GM21529 (cell line): ENCODE data around the gene CCDC57.

Experiments
- ATAC-seq: cut with Tn5 transposase; IDR thresholded peaks from one replicate; pipeline ENCODE4 v1.9.1; 2021; ENCODE audit not compliant: unreplicated experiment

The CCDC57 gene

DNA sequence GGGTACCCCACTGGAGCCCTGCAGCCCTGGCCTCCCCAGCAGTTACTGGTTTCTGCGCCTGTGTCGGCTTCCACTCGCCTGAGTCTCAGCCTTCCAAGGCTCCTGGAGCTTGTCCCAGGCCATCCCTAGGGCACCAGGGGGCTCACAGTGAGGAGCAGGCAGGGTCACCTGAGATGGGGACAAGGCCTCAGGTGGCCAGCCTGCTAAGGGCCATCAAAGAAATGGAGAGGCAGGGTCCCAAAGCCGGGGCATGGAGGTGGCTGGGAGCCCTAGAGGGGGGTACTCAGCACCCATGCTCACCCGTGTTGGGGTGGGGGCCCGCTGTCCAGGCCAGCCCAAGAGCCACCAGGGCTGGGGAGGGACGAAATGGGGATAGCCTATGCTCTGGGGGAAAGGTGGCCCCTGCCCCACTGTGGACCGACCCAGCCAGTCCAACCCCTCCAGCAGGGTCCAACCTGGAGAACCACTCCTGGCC lies 115.9 kb downstream of the CCDC57 start:
- ATAC-seq, result no peak

DNA sequence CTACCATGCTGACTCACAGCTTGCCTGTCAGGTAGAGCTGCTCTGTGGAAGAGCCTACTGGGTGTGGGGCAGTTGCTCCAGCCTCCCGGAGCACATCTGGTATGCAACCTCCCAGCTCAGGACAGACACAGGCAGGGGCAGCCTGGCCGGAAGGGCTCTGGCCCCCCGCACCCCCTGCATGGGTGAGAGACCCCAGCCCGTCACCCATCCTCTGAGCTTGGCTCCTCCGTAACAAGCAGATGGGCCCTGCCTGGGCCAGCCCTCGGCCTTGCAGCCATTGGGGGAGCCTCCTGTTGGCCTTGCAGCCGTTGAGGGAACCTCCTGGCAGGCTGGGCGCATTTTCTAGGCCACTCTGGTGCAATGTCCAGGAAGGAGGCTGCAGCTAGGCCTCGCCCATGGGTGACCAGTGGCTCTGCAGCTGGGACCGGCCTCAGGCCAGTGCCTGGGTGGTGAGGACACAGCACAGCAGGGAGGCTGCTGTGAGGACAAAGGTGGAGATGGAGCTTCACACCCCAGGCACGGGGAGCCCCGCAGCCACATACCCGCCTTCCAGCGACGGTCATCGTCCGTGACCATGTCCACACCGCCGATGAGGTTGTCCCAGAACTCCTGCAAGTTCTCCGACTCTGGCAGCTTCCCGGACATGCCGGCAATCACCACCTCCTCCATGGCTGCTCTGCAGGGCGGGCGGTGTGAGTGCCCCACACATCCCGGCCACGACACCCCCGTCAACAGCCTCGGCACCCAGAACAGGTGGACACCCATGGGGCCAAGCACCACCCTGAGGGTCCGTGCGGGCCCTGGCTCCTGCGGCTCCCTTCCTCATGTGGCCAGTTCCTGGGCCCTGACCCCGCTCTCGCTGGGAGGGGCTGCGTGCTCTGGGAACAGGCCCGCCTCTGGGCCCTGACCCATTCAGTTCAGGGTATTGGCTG lies 116.6 kb downstream of the CCDC57 start:
- no peak for ATAC-seq

DNA sequence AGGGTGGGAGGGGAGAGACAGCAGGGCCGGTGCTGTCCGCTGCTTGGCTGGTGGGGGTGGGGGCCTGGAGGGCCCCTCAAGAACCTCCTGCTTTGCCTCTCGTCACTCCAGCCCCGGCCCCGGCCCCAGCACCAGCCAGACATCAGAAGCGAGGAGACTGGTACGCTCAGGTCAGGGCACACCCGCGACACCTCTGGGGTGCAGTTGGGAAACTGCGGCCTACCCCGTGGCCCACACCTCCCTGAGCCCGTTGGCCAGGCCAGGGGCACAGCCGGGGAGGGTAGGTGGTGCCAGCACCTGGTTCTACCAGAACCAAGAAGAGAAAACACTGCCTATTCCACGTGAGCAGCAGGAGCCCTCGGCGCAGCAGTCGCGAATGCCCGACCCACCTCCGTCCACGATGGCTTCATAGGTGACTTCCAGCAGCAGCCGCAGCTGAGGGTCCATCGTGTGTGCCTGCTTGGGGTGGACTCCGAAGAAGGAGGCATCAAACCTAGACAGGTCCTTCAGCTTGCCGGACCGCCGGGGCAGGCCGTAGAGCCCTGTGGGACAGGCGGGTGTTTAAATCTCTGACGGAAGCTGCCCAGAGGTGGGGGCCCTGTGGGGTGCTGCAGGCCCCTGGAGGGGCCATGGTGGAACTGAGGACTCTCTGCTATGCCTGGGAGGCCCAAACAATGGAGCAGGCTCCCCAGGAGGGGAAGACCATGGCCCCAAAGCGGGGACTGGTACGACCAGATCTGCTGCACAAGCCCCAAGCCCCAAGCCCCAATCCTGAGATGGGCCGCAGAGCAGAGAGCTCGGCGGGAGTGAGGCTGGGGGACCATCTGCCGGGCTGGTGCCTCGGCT lies 117.5 kb downstream of the CCDC57 start:
- no peak for ATAC-seq

DNA sequence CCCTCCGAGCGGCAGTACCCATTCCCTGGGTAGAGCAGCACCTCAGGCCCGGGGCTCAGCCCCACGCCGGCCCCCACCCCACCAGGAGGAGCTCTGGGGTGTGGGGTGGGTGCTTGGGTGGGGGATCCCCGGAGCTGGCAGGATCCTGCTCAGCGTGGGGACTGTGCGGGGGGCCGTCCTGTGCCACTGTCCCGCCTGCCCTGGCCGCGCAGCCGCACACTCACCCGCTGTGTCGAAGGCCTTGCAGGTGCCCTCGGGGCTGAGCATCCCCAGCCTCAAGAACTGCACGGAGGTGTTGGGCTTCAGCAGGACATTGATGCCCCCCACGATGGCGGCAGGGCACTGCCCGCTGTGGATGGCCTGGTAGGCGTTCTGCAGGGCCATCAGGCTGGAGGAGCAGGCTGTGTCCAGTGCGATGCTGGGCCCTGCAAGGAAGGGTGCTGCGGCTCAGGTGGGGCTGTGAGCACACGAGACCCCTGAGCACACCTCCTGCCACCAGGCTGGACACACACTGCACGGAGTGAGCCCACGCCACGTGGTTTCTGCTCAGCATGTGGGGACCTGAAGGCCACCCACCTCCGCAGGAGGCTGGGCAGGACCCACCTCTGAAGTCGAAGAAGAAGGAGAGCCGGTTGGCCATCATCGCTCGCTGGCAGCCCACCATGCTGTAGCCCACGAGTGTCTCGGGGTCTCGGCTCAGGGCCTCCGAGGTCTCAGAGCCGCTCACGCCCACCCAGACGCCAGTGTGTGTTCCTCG lies 119.5 kb downstream of the CCDC57 start:
- ATAC-seq, result no peak

DNA sequence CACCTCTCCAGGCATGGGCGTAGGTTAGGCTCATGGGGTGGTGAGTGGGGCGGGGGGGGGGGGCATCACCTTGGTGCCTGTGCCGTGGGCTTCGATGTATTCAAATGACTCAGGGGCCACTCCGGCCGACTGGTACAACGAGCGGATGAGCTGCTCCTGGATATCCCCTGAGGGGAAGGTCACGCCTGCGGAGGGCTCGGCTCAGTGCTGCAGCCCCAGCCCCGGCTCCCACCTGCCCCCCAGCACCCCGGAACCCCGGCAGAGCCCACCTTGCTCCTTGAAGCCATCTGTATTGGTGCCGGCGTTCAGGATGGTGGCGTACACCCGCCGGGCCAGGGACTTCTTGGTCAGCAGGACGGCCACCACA lies 120.0 kb downstream of the CCDC57 start:
- ATAC-seq, result no peak

DNA sequence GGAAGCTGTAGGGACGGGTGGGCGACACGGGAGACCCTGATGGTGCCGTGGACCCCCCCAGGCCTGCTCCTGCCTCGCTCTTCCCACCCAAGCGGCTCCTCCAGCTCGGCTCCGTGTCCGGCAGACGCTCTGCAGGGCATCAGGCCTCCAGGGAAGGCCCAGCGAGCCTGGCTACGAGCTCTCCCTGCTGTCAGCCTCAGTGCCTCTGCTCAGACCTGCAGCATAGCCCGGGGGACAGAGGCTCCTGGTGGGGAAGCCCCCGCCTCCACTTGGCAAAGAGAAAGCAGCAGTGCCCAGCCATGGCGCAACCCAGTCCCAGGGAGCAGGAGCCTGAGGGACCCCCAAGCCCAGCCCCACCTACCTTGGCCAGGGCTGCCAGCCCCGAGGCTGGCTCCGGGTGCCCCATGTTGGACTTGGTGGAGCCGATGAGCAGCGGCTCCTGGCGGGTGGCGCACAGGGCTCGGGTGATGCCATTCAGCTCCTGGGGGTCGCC lies 120.5 kb downstream of the CCDC57 start:
- no peak for ATAC-seq

DNA sequence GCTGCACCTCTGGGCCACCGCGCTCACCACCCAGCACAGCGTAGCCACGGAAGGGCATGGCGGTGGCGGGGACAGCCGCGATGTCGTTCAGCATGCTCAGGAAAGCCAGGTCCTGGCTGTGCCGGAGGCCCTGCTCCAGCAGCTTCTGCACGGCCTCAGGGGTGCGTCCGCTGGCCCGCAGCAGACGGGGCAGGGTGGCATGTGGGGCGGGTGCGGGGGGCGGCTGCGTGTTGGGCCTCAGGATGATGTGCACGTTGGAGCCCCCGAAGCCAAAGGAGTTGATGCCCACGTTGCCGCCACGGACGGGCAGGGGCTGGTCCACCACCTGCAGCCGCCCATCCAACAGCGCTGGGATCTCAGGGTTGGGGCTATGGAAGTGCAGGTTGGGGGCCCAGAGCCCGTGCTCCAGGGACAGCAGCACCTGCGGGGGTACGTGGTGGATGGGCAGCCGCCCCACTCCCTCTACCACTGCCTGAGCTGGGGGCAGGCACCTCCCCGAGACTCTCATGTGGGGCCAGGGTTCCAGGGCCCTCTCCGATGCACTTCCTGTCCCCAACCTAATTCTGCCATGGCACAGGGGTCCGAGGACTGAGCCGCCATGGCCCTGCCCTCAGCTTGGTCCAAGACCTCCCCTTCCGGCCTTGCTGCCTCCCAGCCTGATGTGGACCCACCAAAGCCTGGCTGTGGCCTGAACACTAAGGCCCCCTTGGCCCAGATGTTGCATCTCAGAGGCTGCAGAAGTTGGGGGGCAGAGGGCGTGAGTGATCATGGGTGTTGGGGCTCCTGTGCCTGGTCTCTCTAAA lies 121.2 kb downstream of the CCDC57 start:
- no peak for ATAC-seq

DNA sequence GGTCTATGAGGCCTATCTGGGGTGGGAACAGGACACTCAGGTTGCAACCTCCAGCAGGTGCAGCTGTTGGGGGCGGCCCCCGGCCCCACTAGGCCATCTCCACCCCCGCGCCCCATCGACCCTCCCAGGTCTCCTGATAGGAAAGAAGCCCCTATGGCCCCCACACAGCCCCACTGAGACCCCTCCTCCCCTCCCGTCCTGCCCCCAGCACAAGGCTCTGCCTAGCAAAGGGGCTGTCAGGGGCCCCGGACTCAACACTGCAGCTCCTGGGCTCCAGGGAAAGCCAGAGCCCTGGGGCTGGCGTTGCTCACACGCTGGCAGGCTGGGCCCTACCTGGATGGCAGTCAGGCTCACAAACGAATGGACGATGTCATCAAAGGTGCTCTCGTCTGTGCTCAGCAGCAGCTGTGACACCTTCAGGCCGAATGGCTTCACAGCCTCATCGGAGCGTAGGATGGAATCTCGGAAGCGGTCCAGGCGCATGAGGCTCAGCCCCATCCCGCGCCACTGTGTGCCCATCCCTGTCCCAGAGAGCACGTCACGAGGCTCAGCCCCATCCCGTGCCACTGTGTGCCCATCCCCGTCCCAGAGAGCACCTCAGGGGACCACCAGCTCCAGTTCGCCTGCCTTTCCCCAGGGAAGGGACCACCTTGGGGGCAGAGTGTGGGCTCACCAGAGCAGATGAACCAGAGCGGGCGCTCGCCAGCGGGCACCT lies 121.9 kb downstream of the CCDC57 start:
- no peak for ATAC-seq

DNA sequence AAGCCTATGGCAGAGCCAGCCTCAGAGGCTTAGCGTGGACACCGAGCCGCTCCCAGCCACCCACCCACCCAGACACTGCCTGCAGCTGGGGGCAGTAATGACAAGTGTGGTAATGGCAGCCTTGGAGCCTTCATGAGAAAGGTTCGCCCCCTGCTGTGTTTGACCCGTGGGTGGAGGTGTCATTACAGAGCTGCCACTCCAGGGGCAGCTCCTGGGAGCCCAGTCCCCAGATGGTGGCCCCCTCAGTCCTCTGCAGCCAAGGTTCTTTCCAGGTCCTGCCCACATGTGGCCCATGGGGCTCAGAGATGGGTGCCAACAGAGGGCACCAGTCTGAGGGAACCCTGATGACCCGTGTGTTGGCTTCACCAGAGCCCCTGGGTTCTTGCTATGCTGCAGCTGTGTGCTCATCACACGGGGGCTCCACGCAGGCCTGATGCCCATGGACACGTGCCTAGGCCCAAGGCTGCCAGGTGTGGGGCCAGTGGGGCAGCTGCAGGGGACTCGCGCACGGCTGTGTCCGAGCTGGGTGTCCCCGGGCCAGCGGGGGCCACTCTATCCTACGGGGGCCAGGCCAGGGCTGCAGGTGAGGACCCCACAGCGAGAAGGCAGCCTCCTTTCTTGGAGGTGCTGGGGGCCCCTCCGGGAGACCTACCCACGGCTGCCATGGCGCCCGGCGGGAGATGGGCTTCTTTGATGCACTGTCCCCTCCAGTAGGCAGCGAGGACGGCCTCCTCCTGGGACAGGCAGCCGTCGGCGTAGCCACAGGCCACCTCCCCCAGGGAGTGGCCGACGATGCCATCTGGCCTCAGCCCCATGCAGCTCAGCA lies 122.7 kb downstream of the CCDC57 start:
- no peak for ATAC-seq

DNA sequence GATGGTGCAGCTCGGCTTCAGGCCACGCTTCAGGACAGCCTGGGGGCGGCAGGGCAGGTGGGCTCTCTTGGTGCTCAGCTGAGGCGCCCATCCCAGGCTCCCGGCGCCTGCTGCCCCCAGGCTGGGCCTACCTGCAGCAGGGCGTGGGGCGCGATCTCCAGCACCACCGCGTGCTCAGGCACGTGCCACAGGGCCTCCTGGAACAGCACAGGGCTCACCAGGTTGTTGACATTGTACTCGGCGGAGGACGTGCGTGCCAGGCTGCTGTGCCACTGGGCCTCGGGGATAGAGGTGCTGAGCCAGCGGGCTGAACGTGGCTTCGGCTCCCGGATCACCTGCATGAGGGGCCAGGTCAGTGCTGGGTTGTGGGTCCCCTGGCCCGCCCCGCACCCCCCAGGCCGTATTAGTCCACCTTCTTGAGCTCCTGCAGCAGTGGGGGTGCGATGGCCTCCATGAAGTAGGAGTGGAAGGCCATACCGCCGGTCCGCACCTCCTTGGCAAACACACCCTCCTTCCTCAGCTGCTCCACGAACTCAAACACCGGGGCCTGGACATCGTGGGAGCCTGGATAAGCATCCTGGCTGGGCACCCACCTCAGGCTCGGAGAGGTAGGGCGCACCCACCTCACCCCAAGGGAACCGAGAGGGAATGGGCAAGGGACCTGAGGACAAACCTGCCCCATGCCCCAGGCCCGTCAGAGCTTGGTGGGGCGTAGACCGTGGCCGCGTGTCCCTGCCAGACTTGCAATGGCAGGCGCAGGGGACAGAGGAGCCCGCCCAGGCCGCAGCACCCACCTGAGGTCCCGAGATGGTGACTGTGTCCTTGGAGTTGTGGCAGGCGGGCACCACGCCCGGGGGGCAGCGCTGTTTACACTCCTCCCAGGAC lies 123.6 kb downstream of the CCDC57 start:
- no peak for ATAC-seq

DNA sequence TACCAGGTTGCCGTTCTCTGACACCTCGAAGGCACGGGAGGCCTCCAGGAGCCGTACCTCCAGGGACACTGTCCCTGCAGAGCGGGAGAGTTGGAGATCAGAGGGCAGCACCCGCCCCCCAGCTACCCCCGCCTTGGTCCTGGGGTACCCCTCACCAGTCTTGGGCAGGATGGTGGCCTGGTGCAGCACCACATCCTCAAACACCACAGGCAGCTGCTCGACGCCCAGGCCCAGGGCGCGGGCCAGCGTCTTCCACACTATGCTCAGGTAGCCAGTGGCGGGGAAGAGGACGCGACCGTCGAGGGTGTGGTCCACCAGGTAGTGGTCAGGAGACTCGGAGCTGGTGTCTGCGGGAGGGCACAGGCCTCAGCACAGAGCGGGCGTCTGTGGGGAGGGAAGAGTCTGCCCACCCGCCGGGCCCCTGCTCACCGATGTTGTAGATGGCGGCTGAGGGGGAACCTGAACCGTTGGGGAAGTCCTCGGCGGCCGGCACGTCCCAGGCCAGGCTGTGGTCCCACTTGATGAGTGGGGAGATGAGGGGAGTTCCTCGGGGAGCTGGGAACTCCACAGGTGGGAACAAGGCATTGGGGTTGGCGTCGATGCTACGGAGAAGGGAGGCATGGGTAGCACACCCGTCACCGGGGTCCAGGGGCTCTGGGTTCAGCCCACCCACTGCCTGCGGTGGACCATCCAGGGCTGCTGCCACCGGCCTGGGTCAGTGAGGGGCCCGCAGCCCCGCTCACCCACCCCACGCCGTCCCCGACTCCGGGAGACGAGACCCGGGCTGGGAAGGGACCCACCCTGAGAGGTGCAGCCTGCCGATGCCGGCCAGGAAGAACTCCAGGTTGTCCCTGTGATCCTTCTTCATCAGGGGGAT lies 124.4 kb downstream of the CCDC57 start:
- ATAC-seq, result no peak

DNA sequence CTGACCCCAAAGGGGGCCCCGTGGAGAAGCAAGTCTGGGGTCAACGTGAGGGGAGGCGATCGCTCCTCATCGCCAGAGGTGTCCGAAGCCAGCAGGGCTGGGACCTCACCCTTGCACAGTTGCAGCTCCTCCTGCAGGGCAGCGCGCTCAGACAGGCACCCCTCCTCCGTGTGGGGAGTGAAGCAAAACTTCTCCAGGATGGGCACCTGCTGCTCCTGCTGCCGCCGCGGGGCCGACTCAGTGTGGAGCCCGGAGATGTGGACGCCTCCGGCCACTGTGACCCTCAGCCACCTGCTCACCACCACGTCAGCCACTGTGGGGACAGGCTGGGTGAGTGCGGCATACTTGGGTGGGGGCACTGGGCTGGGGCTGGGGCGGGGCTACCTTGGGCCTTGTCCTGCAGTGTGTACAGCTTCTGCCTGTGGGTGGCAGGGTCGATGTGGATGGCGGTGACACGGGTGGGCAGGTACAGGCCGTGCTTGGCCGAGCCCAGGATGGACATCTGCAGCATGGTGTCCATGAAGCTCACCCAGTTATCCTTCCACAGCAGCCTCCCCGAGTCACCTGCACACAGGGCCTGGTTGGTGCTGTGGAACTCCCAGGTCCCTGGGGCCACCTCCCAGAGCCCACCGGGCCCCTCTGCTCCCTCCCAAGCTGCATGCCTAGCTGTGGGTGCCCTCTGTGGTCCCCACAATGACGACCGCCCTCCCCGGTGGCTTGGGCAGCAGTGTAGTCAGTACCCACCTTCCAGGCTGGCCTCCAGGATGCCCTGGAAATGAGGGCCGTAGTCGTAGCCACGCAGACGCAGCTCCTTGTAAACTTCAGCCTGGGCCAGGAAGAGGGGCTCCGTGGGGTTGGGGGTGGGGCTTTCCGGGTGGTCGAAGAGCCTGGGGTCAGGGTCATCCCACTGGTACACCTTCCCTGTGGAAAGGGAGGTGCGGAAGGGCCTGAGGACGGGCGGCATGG lies 125.4 kb downstream of the CCDC57 start:
- no peak for ATAC-seq

DNA sequence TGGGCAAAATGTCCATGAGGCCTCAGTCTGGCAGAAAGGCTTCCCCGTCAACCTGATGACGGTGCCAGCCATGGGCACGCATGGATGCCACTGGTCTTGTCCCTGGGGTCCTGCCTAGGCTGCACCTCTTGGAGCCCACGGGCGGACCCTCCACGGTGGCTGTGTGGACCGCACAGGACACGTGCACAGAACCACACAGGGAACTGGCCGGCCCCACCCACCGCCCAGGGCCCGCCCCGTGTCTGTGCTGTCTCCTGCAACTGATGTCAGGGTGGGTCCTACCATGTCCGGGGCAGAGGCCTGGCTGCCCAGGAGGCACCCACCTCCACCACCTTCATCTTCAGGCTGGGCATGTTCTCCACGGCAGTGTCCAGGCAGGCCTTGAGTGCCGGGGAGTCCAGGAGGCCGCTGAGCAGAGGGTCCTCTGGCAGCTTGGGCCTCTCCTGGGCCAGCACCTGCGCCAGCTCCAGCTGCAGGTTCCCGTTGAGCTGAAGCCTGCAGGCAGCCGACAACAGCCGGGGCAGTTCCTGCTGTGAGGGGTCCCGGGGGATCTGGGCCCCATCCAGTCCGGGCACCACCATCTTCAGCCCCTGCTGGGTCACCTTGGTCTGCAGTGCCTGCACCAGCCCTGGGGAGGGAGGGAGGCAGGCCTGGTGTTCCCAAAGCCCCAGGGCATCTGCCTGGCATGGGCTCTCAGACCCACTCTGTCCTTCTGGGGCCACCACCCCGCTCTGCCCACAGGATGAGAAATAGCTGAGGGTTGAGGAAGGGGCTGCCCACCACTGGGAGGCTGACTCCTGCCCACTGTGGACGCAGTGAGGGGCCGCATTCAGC lies 126.5 kb downstream of the CCDC57 start:
- no peak for ATAC-seq

DNA sequence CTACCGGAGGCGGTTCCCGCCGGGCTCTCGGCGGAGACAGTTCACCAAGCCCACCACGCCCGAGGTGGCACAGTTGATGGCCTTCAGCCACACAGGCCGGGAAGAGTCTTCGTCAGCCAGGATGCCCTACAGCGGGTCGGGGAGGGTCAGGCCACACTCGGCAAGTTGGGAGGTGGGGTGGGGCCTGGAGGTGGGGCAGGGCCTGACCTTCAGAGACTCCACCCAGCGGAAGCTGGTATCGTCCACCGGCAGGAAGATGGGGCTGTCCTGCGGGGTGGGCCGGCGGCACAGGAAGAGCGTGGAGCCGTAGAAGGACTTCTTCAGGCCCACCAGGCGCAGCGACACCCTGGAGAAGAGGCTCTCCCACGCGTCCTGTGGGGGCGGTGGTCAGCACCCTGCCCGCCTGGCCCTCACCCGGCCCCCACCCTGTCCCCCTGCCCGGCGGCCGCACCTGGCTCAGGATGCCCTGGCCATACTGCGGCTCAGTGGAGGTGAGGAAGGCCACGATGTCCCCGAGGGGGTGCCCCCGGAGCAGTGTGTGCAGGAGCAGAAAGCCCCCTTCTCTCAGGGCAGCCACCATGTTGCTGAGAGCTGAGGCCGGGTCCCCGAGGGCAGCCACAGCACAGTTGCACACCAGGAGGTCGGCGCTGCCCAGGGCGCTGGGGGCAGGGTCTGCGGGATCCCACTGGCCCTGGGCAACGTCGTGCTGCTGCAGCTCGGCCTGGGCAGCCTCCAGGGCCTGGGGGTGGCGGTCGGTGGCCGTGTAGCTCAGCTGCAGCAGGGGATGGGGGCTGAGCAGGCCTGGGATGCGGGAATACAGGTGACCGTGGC lies 127.4 kb downstream of the CCDC57 start:
- ATAC-seq, result no peak
